Endothelial cell of hepatic sinusoid (primary cell): ENCODE results near the gene IRAK2.
"Not testable (repeated sequence)": the region's sequence is repeated elsewhere in the genome, so short reads cannot be mapped to it uniquely, and the experiment has no call there.

Experiments
- in situ Hi-C: cut with HindIII; loops from 2 replicates; pipeline ENCODE4 v1.10.0; 2017; ENCODE audit warnings: low sequenced_read_pairs

The IRAK2 gene, protein sequence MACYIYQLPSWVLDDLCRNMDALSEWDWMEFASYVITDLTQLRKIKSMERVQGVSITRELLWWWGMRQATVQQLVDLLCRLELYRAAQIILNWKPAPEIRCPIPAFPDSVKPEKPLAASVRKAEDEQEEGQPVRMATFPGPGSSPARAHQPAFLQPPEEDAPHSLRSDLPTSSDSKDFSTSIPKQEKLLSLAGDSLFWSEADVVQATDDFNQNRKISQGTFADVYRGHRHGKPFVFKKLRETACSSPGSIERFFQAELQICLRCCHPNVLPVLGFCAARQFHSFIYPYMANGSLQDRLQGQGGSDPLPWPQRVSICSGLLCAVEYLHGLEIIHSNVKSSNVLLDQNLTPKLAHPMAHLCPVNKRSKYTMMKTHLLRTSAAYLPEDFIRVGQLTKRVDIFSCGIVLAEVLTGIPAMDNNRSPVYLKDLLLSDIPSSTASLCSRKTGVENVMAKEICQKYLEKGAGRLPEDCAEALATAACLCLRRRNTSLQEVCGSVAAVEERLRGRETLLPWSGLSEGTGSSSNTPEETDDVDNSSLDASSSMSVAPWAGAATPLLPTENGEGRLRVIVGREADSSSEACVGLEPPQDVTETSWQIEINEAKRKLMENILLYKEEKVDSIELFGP

DNA sequence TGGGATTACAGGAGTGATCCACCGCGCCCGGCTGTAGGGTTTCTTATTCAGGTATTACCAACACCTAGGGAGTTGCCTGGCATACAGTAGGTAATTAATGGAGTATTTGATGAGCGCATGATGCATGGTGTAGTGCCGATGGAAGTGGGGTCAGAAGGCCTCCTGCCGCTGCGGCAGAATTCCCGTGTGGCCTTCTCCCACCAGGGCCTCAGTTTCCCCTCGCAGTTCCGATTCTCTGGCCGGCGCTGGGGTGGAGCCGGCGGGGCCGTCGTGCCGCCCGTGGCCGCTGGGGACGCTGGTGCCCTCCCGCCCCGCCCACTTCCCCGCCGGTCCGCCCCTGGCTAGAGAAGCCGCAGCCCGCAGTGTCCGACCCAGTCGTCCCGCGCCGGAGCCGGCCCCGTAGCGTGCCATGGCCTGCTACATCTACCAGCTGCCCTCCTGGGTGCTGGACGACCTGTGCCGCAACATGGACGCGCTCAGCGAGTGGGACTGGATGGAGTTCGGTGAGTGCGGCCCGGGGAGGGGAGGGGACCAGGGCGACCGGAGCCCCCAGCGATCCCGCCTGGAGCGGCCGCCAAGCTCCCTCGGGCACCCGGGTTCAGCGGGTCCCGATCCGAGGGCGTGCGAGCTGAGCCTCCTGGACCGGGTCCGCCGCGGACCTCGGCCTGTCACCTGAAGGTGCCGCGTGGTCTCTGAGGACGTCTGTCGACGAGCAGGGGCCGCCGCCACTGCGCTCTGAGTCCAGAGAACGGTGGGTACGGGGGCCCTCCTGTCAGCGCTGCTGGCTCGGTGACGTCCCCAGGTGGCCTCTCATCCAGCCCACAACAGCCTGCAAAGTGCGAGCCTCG is at the start of gene IRAK2:
TSS of gene IRAK2 (plus strand) at position 374 of the 848 bp plus-strand sequence. CDS start at position 410, 36 bp downstream.
- in situ Hi-C loops = loop anchor here (10.0 kb wide), 1 partner anchor 80 kb away; the partner anchor contains the start of gene TATDN2

- in situ Hi-C loops = no loop called here
These were observed 49.2 kb upstream of the IRAK2 start, which contains the start of gene BRK1 for GRCh38 chr3:10115326-10116137. Gene BRK1, plus strand, starts transcription at chr3:10115675. Its CDS starts 27 bp downstream, at chr3:10115702.

GRCh38 chr3:10116138-10116460 is 48.6 kb upstream of the IRAK2 start:
- in situ Hi-C loops = no loop called here

DNA sequence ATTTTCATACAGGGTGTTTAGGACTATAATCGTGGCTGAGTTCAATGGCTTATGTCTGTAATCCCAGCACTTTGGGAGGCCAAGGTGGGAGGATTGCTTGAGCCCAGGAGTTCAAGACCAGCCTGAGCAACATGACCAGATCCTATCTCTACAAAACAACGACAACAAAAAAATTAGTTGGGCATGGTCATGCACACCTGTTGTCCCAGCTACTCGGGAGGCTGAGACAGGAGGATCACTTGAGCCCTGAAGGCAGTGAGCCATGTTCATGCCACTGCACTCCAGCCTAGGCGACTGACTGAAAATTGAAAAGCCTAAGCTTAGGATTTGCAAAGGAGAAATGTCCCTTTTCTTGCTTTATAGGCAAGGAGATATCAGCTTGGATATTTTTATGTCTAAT is 47.8 kb upstream of the IRAK2 start:
- in situ Hi-C loops = no loop called here

DNA sequence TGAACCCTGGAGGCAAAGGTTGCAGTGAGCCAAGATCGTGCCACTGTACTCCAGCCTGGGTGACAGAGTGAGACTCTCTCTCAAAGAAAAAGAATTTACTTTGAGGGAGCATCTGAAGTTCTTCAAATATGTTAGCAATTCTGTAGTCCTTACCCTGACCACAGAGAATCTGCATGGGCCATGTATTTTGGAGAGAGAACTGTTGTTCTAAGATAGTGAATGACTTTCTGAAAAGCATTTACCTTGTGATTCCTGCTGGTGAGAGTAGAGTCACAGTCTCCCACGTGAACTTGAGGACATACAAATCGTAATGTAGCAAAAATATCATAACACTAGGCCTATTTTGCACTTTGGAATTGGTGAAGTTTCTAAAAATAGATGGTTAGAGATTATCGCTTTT is 45.3 kb upstream of the IRAK2 start:
- in situ Hi-C loops = no loop called here

GRCh38 chr3:10121064-10121463 is 43.7 kb upstream of the IRAK2 start:
- in situ Hi-C loops = no loop called here

- in situ Hi-C loops = no loop called here
These were observed 42.0 kb upstream of the IRAK2 start for GRCh38 chr3:10122724-10123123.

DNA sequence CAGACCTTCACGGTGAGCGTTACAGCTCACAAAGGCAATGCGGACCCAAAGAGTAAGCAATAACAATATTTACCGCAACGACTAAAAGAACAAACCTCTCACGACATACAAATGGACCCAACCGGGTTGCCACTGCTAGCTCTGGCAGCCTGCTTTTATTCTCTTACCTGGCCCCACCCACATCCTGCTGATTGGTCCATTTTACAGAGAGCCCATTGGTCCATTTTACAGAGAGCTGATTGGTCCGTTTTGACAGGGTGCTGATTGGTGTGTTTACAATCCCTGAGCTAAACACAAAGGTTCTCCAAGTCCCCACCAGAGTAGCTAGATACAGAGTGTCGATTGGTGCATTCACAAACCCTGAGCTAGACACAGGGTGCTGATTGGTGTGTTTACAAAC is 28.8 kb upstream of the IRAK2 start:
- in situ Hi-C loops = not testable (repeated sequence)

GRCh38 chr3:10136426-10137005 is 28.2 kb upstream of the IRAK2 start:
- in situ Hi-C loops = no loop called here

DNA sequence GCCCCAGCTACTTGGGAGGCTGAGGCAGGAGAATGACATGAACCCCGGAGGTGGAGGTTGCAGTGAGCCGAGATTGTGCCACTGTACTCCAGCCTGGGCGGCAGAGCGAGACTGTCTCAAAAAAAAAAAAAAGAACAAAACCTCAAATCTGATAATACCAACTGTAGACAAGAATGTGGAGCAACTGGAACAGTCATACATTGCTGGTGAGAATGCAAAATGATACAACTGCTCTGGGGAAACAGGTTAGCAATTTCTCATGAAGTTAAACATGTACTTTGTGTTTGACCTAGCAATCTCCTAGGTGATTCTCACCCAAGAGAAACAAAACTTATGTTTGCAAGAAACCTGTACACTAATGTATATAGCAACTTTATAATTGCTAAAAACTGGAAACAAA is 27.5 kb upstream of the IRAK2 start:
- in situ Hi-C loops = no loop called here

DNA sequence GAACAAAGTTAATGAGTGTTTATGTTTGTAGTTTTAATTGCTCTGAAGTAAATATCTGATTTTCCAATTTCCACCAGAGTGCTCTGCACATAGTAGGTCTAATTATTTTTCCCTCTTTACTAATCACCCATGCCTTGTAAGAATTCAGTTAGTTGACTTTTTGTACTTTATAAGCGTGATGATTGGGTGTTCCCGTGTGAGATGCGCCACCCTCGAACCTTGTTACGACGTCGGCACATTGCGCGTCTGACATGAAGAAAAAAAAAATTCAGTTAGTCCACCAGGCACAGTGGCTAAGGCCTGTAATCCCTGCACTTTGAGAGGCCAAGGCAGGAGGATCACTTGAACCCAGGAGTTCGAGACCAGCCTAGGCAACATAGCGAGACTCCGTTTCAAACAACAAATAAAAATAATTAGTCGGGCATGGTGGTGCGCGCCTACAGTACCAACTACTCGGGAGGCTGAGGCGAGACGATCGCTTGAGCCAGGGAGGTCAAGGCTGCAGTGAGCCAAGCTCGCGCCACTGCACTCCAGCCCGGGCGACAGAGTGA is 23.6 kb upstream of the IRAK2 start:
- in situ Hi-C loops = no loop called here

- in situ Hi-C loops = no loop called here
These were observed 21.8 kb upstream of the IRAK2 start for GRCh38 chr3:10142707-10143560.

DNA sequence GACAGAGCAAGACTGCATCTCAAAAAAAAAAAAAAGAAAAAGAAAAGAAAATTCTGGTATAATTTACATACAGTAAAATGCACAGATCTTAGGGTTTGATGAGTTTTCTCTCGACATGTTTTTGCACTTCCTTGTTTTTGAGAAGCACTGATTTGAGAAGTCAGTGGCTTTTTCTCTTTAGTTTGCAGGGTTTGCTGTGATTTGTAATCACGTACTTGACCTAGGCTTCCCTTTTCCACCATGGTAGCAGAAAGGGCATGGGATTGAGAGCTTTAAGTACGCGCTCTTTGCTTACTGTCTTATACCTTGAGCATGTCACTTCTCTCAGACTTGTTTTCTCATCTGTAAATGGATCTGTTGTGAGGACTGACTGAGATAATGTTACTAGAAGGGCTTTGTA is 19.0 kb upstream of the IRAK2 start:
- in situ Hi-C loops = no loop called here

DNA sequence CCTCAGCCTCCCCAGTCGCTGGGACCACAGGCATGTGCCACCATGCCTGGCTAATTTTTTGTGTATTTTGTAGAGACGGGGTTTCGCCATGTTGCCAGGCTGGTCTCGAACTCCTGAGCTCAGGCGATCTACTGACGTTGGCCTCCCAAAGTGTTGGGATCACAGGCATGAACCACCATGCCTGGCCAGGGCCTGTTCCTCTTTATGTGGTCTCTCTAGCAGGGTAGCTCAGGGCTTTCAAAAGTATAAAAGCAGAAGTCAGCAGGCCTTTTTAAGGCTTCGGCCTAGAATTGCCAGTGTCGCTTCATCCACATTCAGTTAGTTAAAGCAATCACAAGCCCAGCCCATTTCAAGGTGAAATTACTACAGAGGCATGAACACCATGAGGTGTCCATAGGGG is 15.5 kb upstream of the IRAK2 start:
- in situ Hi-C loops = no loop called here

DNA sequence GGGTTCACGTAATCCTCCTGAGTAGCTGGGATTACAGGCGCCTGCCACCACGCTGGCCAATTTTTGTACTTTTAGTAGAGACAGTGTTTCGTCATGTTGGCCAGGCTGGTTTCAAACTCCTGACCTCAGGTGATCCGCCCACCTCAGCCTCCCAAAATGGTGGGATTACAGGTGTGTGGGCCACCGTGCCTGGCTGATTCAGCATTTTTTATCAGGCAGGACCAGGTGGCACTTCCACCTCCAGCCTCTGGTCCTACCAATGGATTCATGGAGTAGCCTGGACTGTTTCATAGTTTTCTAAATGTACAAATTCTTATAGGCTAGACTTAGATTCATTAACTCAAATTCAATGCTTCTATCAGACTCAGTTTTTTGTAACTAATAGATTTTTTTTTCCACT is 13.7 kb upstream of the IRAK2 start:
- in situ Hi-C loops = no loop called here

GRCh38 chr3:10154335-10155122 is 10.2 kb upstream of the IRAK2 start:
- in situ Hi-C loops = no loop called here

DNA sequence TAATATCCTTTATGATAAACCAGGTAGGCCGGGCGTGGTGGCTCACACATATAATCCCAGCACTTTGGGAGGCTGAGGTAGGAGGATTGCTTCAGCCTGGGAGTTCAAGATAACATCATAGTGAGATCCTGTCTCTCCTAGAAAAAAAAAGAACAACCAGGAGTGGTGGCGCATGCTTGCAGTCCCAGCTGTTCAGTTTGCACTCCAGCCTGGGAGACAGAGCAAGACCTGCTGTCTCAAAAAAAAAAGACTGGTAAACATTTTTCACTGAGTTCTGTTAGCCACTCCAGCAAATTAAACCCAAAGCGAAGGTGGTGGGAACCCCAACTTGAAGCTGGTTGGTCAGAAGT is 9.6 kb upstream of the IRAK2 start:
- in situ Hi-C loops = no loop called here

DNA sequence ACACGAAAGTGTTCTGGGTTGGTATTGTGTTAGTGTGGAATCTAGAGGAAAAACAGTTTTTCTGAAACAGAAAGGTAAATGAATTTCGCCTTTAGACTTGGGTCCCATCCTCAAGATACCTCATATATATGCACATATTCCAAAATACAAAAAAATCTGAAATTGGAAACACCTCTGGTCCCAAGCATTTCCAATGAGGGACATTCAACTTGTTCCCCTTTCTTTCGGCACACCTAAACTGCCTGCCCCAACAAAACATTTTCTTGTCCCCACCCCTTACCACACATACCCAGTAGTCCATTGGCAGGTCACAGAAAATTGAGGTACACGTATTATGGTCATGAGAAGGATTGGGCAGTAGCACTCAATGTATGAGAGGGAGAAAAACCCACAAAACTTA is 9.1 kb upstream of the IRAK2 start:
- in situ Hi-C loops = no loop called here
